ENCODE results near the gene SAP30BP. TPM values are rescaled to one million over a fixed set of nuclear protein-coding genes. Genes with fewer than 3 reads are reported as not detected.

SAP30BP gene
- total and polyA plus RNA-seq, 2 of the 8 experiments (the other 6 are each of a cell fraction or from before 2014, with no cell fraction given): 63.3 to 79.9 TPM

- H3K4me1 ChIP-seq (replicated peaks in 1 of 4; ENCODE audit: control insufficient read depth in 3 of 4, insufficient read depth in 4 of 4, low read length in 3 of 4): peaks cover 0 to 16% (median 11%) of the 10 kb centered on the region in 4 experiments; a peak in 5 of 7 replicates
- H2AFZ ChIP-seq (ENCODE audit: low read length): no peak overlapping the region
- TF ChIP-seq RFX5 (IDR thresholded peaks at IDR 0.05; ENCODE audit: borderline replicate concordance, low read depth, low read length) (no peak), BCL11A (IDR thresholded peaks at IDR 0.05; ENCODE audit: low read depth in 2 of 2, low read length in 2 of 2) (no peak), CTCF (IDR thresholded peaks at IDR 0.05; ENCODE audit: control extremely low read depth in 1 of 3, insufficient read depth in 1 of 3, low read depth in 1 of 3, low read length in 3 of 3) (peak in 2 of 3 experiments; percentile 0 to 10; a peak in 2 of 4 replicates), HDAC2 (IDR thresholded peaks at IDR 0.05; ENCODE audit: borderline replicate concordance in 1 of 2, low read depth in 2 of 2, low read length in 2 of 2) (no peak), ZNF274 (IDR thresholded peaks at IDR 0.05; ENCODE audit: borderline replicate concordance, extremely low read depth, low read length) (no peak)
- H3K79me2 ChIP-seq (ENCODE audit: control insufficient read depth in 1 of 2, insufficient read depth in 2 of 2, low read length in 2 of 2): no peaks in the 10 kb centered on the region
- H3K4me3 ChIP-seq (ENCODE audit: extremely low read depth in 1 of 4, insufficient read depth in 2 of 4, low read depth in 3 of 4, low read length in 4 of 4): no peak overlapping the region
- peaks cover 0 to 15% of the 10 kb centered on the region in 2 experiments for H4K20me1 ChIP-seq (replicated peaks in 1 of 2; ENCODE audit: control insufficient read depth in 1 of 2, insufficient read depth in 2 of 2, low read length in 2 of 2)
- no peaks in the 10 kb centered on the region for H3K23me2 ChIP-seq (ENCODE audit: low read depth, low read length)
- no peak overlapping the region for H2BK20ac ChIP-seq (ENCODE audit: low read length)
- peaks cover 0 to 3% (median under 1%) of the 10 kb centered on the region in 4 experiments; a peak in 1 of 8 replicates for H3K36me3 ChIP-seq (ENCODE audit: control insufficient read depth in 2 of 4, insufficient read depth in 4 of 4, low read length in 3 of 4)
- H2BK5ac ChIP-seq (ENCODE audit: low read depth, low read length): no peak overlapping the region
- no peak overlapping the region for H2BK12ac ChIP-seq (ENCODE audit: low read depth, low read length)
- WGBS, 2 experiments (ENCODE audit: extremely low coverage in 1 of 2, insufficient coverage in 1 of 2, insufficient read length in 1 of 2, insufficient replicate concordance in 2 of 2, low coverage in 1 of 2, low lambda C conversion rate in 2 of 2, missing lambda C conversion rate in 1 of 2): 92% methylated on average over 11 of the region's 14 CpGs; no CpG with 5 or more reads in 1 of the 2 experiments
- no peak overlapping the region for H3K4ac ChIP-seq (replicated peaks; ENCODE audit: insufficient read length, low read depth, low read length)
- H3K56ac ChIP-seq (replicated peaks; ENCODE audit: insufficient read length, low read depth, low read length): no peak overlapping the region
- H4K91ac ChIP-seq (replicated peaks; ENCODE audit: insufficient read length, low read length): no peak overlapping the region
- H3K18ac ChIP-seq (ENCODE audit: extremely low read depth, low read length): no peak overlapping the region
- H2BK15ac ChIP-seq (ENCODE audit: low read length): no peak overlapping the region
- no peak overlapping the region for H3K23ac ChIP-seq (ENCODE audit: insufficient read length)
- no peaks in the 10 kb centered on the region for H3K27me3 ChIP-seq (replicated peaks in 1 of 4; ENCODE audit: control insufficient read depth in 3 of 4, extremely low read depth in 1 of 4, insufficient read depth in 3 of 4, low read length in 3 of 4)
- H2BK120ac ChIP-seq (replicated peaks; ENCODE audit: low read depth, low read length): no peak overlapping the region
- CTCF ChIA-PET (ENCODE audit: partially characterized antibody): interaction anchor here (0.6 to 59.2 kb wide), 13 partner anchors 10 to 457 kb away, joined by 3 to 2200 read pairs (median 4); partner anchors contain the start of genes RECQL5, SAP30BP and SMIM5
- H3K9me3 ChIP-seq (ENCODE audit: insufficient read depth in 2 of 2, low read depth in 1 of 2, low read length in 1 of 2): no peaks in the 10 kb centered on the region
- no peak overlapping the region for H4K5ac ChIP-seq (ENCODE audit: insufficient read length, low read depth, low read length)
- no peak overlapping the region for H3K14ac ChIP-seq (ENCODE audit: insufficient read length)
- H2AK5ac ChIP-seq (ENCODE audit: low read depth, low read length): no peak overlapping the region
- H4K8ac ChIP-seq (ENCODE audit: extremely low read depth, insufficient read depth, low read length): peak overlapping the region; percentile 66; the same call in 1 of the 2 replicates
- POLR2A ChIA-PET (ENCODE audit: partially characterized antibody): interaction anchor here (0.7 to 2.2 kb wide), 6 partner anchors 9 to 100 kb away, joined by 3 to 8 read pairs (median 4); partner anchors contain the start of gene RECQL5
- no peak overlapping the region for H3K9ac ChIP-seq (replicated peaks in 1 of 4; ENCODE audit: extremely low read depth in 1 of 4, low read depth in 3 of 4, low read length in 3 of 4)
- no peak for DNase-seq (ENCODE audit: low read depth in 1 of 2, low spot score in 2 of 2)
- no peak overlapping the region for H3K27ac ChIP-seq (ENCODE audit: low read depth, low read length)
- H3K79me1 ChIP-seq (ENCODE audit: low read depth, low read length): no peaks in the 10 kb centered on the region
- FAIRE-seq: no peak
- H3K4me2 ChIP-seq (ENCODE audit: insufficient read depth in 1 of 2, low read depth in 2 of 2, low read length in 2 of 2): no peak overlapping the region
Measured at GRCh38 chr17:75629157-75629556, 38.0 kb upstream of the SAP30BP start.

Data from H1 (cell line).